GM18505 (cell line): ENCODE measurements around the gene UBE2B.

Experiments used
- ATAC-seq: cut with Tn5 transposase; IDR thresholded peaks from one replicate; pipeline ENCODE4 v1.9.1; 2021; ENCODE audit not compliant: unreplicated experiment
- POLR2A ChIP-seq: IDR thresholded peaks from 4 replicates; pipeline ENCODE4 v1.6.1; 2011; ENCODE audit warnings: borderline replicate concordance; ENCODE audit not compliant: insufficient read depth, insufficient read length; ENCODE audit errors: extremely low read depth

Gene UBE2B

GRCh38 chr5:134383980-134384697, 12.8 kb downstream of the UBE2B start:
- TF ChIP-seq POLR2A, result no peak
- ATAC-seq, result no peak

GRCh38 chr5:134387443-134387842, 16.1 kb downstream of the UBE2B start:
- no peak for ATAC-seq
- no peak for TF ChIP-seq POLR2A

- no peak for ATAC-seq
Measured at GRCh38 chr5:134392301-134392700, 20.9 kb downstream of the UBE2B start.

GRCh38 chr5:134394932-134395331, 23.6 kb downstream of the UBE2B start:
- no peak for TF ChIP-seq POLR2A
- no peak for ATAC-seq

More at GRCh38 chr5:134392301-134392700, 20.9 kb downstream of the UBE2B start:
- TF ChIP-seq POLR2A, result no peak

GRCh38 chr5:134396274-134396673, 24.9 kb downstream of the UBE2B start:
- no peak for ATAC-seq
- no peak for TF ChIP-seq POLR2A

- TF ChIP-seq POLR2A, result no peak
- no peak for ATAC-seq
Measured at GRCh38 chr5:134397196-134397595, 25.8 kb downstream of the UBE2B start.

GRCh38 chr5:134398609-134399155, 27.3 kb downstream of the UBE2B start:
- no peak for TF ChIP-seq POLR2A
- no peak for ATAC-seq

- ATAC-seq, result no peak
- no peak for TF ChIP-seq POLR2A
Measured at GRCh38 chr5:134403951-134404350, 32.6 kb downstream of the UBE2B start.

- TF ChIP-seq POLR2A, result no peak
- no peak for ATAC-seq
Measured at GRCh38 chr5:134406390-134406789, 35.0 kb downstream of the UBE2B start.

- no peak for ATAC-seq
- TF ChIP-seq POLR2A, result no peak
Measured at GRCh38 chr5:134409321-134409720, 38.0 kb downstream of the UBE2B start.

- ATAC-seq, result no peak
- no peak for TF ChIP-seq POLR2A
Measured at GRCh38 chr5:134410822-134411221, 39.5 kb downstream of the UBE2B start.

GRCh38 chr5:134411228-134411545, 39.8 kb downstream of the UBE2B start:
- no peak for ATAC-seq
- no peak for TF ChIP-seq POLR2A

GRCh38 chr5:134411546-134412266, 40.3 kb downstream of the UBE2B start, which contains the start of gene CDKN2AIPNL:
CDKN2AIPNL (minus strand) TSS chr5:134411881; CDS start chr5:134411854, 27 bp downstream.
- peak; percentile 95 for ATAC-seq
- peak; percentile 88 for TF ChIP-seq POLR2A

- ATAC-seq, result no peak
- no peak for TF ChIP-seq POLR2A
Measured at GRCh38 chr5:134413046-134413445, 41.7 kb downstream of the UBE2B start.
